ENCODE data around the gene PTPN7.
A peak's percentile ranks its signal among the peaks of the same experiment; 100 is the strongest.
"Not testable (repeated sequence)": the region's sequence is repeated elsewhere in the genome, so short reads cannot be mapped to it uniquely, and the experiment has no call there.

The PTPN7 gene

DNA sequence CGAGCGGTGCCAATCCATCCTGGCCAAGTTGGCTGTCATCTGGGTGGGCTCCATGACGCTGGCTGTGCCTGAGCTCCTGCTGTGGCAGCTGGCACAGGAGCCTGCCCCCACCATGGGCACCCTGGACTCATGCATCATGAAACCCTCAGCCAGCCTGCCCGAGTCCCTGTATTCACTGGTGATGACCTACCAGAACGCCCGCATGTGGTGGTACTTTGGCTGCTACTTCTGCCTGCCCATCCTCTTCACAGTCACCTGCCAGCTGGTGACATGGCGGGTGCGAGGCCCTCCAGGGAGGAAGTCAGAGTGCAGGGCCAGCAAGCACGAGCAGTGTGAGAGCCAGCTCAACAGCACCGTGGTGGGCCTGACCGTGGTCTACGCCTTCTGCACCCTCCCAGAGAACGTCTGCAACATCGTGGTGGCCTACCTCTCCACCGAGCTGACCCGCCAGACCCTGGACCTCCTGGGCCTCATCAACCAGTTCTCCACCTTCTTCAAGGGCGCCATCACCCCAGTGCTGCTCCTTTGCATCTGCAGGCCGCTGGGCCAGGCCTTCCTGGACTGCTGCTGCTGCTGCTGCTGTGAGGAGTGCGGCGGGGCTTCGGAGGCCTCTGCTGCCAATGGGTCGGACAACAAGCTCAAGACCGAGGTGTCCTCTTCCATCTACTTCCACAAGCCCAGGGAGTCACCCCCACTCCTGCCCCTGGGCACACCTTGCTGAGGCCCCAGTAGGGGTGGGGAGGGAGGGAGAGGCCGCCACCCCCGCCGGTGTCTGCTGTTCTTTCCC, 32.4 kb downstream of the PTPN7 start:
- no peak for DNase-seq

- no peak for DNase-seq
Measured at GRCh38 chr1:202127061-202127460, 33.3 kb downstream of the PTPN7 start.

DNA sequence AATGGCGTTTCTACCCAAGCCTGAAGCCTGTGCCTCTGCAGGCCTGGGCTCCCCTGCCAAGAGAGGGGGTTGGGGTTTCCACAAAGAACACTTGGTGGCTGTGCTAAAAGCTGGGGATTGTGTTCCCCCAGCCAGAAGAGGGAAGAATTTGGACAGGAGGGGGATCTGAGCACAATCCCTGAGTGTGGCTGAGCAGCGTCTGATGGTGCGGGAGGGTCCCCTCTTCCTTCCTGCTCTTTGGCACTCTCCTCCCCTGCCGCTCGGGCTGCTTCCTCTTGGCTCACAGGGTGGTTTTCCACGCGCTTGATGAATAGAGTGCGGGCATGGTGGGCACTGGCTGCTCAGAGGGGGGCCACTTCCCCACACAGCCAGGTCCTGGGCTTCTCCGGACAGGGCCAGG, 34.0 kb downstream of the PTPN7 start:
- DNase-seq: no peak

DNA sequence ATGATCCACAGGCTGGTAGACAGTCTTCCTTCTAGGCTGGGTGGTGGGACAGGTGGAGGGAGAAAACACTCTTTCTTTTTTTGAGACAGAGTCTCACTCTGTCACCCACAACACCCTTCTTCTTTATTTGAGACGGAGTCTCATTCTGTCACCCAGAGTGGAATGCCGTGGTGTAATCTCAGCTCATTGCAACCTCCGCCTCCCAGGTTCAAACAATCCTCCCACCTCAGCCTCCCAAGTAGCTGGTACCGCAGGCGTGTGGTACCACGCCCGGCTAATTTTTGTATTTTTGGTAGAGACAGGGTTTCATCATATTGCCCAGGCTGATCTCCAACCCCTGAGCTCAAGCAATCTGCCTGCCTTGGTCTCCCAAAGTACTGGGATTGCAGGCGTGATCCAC, 34.8 kb downstream of the PTPN7 start:
- DNase-seq: no peak

DNA sequence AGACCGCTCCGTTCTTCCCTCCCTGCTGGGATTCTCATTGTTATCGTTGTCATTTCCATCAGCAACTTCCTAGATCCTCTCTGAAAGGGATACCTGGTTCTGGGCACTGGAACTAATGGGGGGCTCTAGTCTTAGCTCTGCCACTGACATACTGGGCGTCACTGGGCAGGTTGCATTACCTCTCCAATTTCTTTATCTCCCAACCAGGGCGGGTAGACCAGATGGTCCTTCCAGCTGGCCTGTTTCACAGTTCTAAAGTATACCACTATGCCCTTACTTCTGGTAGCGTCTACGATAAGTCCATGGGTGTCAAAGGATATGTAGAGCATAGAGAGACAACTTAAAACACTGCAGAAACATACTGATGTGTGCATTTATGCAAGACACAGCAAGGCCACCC, 36.3 kb downstream of the PTPN7 start:
- DNase-seq: no peak

- no peak for DNase-seq
Measured at GRCh38 chr1:202123336-202123813, 37.0 kb downstream of the PTPN7 start.

GRCh38 chr1:202122639-202123335, 37.6 kb downstream of the PTPN7 start, which contains the start of gene GPR37L1:
GPR37L1 (plus strand) TSS chr1:202122917; CDS start chr1:202122964, 47 bp downstream.
- no peak for DNase-seq

DNA sequence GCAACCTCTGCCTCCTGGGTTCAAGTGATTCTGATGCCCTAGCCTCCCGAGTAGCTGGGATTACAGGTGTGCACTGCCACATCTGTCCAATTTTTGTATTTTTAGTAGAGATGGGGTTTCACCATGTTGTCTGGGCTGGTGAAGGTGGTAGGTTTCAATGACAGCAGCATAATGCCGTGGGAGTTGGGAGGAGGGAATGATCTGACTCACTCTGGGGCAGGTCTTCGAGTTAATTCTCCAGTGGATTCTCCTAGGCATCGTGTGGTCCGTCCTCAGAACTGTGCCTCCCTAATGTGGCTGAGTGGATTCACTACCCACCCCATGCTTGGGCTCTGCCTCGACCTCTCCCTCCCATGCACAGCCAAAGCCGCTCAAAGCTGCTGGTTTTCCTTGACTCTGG, 39.4 kb downstream of the PTPN7 start:
- no peak for DNase-seq

DNA sequence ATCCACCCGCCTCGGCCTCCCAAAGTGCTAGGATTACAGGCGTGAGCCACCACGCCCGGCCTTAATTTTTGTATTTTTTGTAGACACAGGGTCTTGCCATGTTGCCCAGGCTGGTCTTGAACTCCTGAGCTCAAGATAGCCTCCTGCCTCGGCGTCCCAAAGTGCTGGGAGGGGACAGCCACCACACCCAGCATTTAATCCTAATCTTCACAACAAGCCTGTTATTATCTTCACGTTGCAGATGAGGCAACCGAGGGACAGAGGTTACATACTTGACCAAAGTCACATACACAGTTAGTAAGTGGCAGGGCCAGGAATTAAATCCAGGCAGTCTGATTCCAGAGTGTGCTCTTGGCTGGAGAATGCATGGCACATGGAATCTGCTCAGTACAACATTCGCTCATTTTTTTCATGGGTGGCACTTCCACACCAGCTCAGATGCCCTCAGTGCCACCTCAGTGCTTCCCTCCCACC, 42.5 kb downstream of the PTPN7 start:
- no peak for DNase-seq

DNA sequence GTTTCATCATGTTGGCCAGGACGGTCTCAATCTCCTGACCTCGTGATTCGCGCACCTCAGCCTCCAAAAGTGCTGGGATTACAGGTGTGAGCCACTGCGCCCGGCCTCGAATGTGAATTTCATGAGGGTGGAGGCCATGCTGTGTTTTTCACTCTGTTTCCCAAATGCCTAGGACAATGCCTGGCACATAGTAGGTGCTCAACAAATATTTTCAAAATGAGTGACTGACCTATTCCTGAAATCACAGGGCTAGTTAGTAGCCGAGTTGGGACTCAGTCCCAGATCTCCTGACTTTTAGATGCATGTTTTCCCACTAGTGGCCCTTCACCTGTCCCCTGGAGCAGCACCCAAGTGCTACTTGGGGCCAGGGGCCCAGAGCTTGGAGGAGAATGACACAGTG, 44.1 kb downstream of the PTPN7 start:
- no peak for DNase-seq

GRCh38 chr1:202113690-202114300, 46.6 kb downstream of the PTPN7 start:
- no peak for DNase-seq

DNA sequence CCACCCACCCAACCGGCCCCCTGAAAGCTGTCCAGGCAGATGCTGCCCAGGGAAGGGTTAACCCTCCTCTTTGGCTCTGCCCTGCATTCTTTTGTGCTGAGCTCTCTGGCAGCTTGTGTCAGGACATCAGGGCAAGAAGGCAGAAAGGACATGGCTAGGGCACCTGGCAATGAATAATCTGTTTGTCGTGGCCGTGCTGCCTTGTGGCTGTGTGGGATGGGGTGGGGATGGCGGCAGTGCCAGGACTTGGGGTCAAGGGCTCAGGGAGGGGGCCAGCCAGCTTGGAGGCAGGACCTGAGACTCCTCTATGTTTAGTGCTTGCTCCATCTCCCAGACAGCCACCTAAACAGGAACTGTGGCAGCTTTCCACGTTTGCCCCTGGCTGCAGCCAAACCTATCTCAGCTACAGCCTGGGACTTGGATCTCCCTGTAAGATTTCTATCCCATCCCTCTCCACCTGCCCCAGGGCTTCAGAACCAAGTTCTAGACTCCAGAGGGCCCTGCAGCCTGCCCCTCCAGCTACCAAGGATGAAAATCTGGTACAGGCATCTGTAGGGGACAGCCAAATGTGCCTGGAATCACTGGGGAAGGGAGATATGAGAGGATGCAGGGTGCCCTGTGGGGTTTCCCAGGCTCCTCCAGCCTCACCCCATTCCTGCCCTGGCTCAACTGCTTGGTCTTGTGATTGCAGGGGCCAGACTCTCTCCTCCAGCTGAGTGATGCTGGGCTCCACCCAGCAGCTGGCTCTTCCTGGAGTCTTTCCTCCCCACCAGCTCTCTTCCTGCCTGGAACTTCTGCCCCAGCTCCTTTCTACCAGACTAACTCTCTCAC, 47.3 kb downstream of the PTPN7 start:
- no peak for DNase-seq

DNA sequence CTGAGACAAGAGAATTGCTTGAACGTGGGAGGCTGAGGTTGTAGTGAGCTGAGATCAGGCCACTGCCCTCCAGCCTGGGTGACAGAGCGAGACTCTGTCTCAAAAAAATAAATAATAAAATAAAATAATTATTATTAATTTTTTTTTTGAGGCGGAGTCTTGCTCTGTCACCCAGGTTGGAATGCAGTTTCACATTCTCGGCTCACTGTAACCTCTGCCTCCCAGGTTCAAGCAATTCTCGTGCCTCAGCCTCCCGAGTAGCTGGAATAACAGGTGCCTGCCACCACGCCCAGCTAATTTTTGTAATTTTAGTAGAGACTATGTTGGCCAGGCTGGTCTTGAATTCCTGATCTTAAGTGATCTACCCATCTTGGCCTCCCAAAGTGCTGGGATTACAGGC, 48.8 kb downstream of the PTPN7 start:
- not testable (repeated sequence) for DNase-seq

DNA sequence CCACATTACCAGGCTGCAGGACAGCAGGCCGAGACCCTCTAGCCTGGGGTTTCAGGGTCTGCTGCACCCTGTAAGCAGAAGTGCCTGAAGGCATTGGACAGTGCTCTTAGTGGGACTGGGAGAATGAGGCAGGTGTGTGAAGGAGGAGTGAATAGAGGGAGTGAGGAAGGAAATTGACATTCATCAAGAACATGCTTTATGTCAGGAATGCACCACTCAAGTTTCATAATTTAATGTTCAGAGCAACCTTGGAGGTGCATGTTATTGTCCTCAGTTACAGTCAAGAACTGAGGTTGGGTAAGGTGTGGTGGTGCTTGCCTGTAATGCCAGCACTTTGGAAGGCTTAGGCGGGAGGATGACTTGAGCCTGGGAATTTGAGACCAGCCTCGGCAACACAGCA, 49.4 kb downstream of the PTPN7 start:
- no peak for DNase-seq

DNA sequence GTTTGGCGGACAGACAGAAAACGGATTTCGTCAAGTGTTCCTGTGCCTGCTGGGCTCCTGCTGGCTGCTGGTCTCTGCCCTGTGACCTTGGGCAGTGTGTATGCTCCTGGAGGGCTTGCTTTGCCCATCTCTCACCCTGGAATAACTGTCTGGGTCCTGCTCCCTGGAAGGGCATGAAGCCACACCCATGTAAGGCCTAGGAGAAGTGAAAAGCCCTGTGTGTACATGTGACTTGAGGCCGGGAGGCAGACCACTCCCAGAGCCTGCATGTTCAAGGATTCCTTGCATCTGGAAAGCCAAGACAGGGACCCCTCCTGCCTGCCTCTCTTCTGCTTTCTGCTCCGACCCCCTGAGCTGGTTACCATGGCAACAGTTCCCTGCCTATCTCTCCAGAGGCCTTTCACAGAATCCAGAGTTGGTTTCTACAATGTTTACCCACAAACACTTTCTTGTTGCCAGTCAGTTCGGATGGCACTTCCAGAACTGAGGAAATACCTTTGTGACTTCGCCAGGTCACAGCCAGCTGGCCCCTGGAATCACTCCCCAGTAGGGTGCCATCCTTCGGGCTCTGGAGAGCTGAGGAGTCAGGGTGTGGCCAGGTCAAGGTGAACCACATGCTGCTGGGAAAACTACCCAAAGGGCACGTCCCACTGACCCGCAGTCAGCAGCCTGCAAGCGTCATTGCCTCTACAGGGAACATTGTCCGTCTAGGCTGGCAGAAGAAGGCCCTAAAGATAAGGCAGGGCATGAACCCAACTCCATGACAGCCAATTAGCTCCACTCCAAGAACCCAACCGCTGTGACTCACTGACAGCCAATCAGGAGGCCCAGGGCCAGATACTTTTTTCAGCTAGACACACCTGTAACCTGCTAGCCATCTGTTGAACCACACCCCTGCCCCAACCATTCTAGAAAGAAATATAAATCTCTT, 52.3 kb downstream of the PTPN7 start:
- DNase-seq: peak; percentile 50

DNA sequence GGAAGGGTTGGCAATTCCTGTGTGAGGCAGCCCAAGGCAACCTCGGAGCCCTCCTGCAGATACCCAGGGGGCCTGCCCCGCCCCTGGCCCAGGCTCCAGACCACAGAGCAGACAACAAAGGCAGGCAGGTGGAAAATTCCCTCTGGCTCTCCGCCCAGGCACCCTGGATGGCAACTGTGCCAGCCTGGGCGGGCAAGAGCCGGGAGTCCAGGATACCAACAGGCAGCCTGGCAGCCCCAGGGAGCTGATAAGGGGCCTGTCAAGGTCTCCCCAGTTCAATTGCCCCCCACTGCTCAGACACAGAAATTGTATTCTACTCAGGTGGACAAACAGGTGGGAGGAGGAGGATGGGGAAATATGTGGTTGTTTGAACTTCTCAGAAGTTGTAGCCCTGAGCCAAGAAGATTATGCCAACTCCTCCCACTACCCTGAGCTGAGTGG, 53.1 kb downstream of the PTPN7 start:
- DNase-seq: peak; percentile 87

- peak; percentile 74 for DNase-seq
Measured at GRCh38 chr1:202106340-202107254, 53.8 kb downstream of the PTPN7 start.

GRCh38 chr1:202105571-202106339, 54.6 kb downstream of the PTPN7 start:
- DNase-seq: peak; percentile 76

DNA sequence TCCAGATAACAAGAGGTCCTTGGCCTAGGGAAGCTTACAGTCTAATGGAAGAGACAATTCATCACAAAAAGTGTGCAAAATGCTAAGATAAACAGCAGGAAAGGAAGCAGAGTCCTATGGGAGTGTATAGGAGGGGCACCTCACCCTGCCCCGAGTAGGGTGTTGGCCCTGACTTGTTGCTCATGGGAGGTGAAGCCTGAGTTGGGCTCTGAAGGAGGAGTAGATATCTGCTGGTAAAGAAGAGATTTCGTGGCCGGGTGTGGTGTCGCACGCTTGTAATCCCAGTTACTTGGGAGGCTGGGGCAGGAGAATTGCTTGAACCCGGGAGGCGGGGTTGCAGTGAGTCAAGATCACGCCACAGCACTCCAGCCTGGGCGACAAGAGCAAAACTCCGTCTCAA, 56.3 kb downstream of the PTPN7 start:
- DNase-seq: no peak

GRCh38 chr1:202101184-202101583, 59.2 kb downstream of the PTPN7 start:
- DNase-seq: no peak
